Thyroid gland (tissue), 4 donors: ENCODE data around the gene DPP8. TPM values are rescaled to one million over a fixed set of nuclear protein-coding genes. Genes with fewer than 3 reads are reported as not detected.

Source experiments
- DNase-seq, 2 donors: peaks; one replicate each; pipeline ENCODE4 v3.0.0-alpha.2; 2019
- H3K27ac ChIP-seq, 3 donors: fragments of 200-600 bp; sonication (generic); 1 replicate in 2 of 3; 2 replicates in 1 of 3; pipeline ENCODE4 v1.5.1; 2016 to 2019; ENCODE audit warnings: mild to moderate bottlenecking in 1 of 3, moderate library complexity in 1 of 3
- H3K27me3 ChIP-seq: fragments of 200-600 bp; sonication (generic); one replicate; pipeline ENCODE4 v1.5.1; 2019
- H3K36me3 ChIP-seq, 2 donors: fragments of 200-600 bp; sonication (generic); one replicate each; pipeline ENCODE4 v1.5.1; 2016 to 2019
- H3K4me1 ChIP-seq, 2 donors: fragments of 200-600 bp; sonication (generic); one replicate each; pipeline ENCODE4 v1.5.1; 2017 to 2019
- H3K4me3 ChIP-seq, 3 donors: fragments of 200-600 bp; sonication (generic); replicated peaks in 1 of 3; 1 replicate in 2 of 3; 2 replicates in 1 of 3; pipeline ENCODE4 v1.5.1; 2016; ENCODE audit warnings: mild to moderate bottlenecking in 1 of 3
- H3K9me3 ChIP-seq: fragments of 200-600 bp; sonication (generic); one replicate; pipeline ENCODE4 v1.5.1; 2017
- CTCF ChIP-seq, 6 experiments: fragments of 200-600 bp in 3 of 6; fragments of 450-650 bp in 3 of 6; sonication (generic) in 3 of 6; IDR thresholded peaks; one replicate each; pipeline ENCODE4 v1.5.1; 2016 to 2019; ENCODE audit warnings: antibody characterized with exemption in 6 of 6, mild to moderate bottlenecking in 2 of 6, inconsistent platforms in 1 of 6, moderate library complexity in 1 of 6
- POLR2A ChIP-seq, 2 donors: fragments of 450-650 bp; IDR thresholded peaks; one replicate each; pipeline ENCODE4 v1.6.1; 2017; ENCODE audit warnings: antibody characterized with exemption in 2 of 2, mild to moderate bottlenecking in 2 of 2, moderate library complexity in 1 of 2
- WGBS, 2 donors: methylation state at CpG; one replicate each; pipeline ENCODE4 v1.1.5; 2017; 5-methylcytosine and 5-hydroxymethylcytosine counted together
- intact Hi-C: fragments of 100-400 bp; cut with DNase I; formaldehyde crosslinking; loops from one replicate; pipeline ENCODE4 v1.15.1; 2023
- total RNA-seq, 4 donors: library from RNA; depleted of rRNA; stranded (reverse); fragments of >200 nt; gene quantifications; one replicate each; pipeline ENCODE4 v1.2.3, GENCODE V29; 2016

DPP8 gene
- total RNA-seq, 4 donors from 2014 or later = 44.8 to 53.5 (median 52.3) TPM

GRCh38 chr15:65408324-65409035 is 109.0 kb downstream of the DPP8 start:
- intact Hi-C loops = loop anchor here (10.0 kb wide), 1 partner anchor 176 kb away; no protein-coding TSS in a partner anchor
- TF ChIP-seq CTCF (IDR thresholded peaks at IDR 0.05) (no peak), POLR2A (IDR thresholded peaks at IDR 0.05) (no peak)

GRCh38 chr15:65406424-65407000 is 111.0 kb downstream of the DPP8 start:
- no peaks in the 10 kb centered on the region for H3K9me3 ChIP-seq
- H3K27me3 ChIP-seq = no peaks in the 10 kb centered on the region
- H3K4me3 ChIP-seq = no peak overlapping the region
- no peaks in the 10 kb centered on the region for H3K36me3 ChIP-seq
- H3K27ac ChIP-seq = peak overlapping the region in 1 of 3 donors; percentile 79
- 84 to 89% methylated on average over 10 of the region's 10 CpGs for WGBS, 2 donors
- DNase-seq = no peak
- intact Hi-C loops = loop anchor here (10.0 kb wide), 1 partner anchor 178 kb away; no protein-coding TSS in a partner anchor
- H3K4me1 ChIP-seq = peaks cover 35 to 40% of the 10 kb centered on the region in 2 donors
- no peak for TF ChIP-seq POLR2A (IDR thresholded peaks at IDR 0.05)
- TF ChIP-seq CTCF (IDR thresholded peaks at IDR 0.05) = no peak

More at GRCh38 chr15:65408324-65409035, 109.0 kb downstream of the DPP8 start:
- 23 to 25% methylated on average over 7 of the region's 7 CpGs for WGBS, 2 donors
- Histone ChIP-seq H3K27me3 (no peaks in the 10 kb centered on the region), H3K36me3 (no peaks in the 10 kb centered on the region), H3K4me1 (peaks cover 31 to 35% of the 10 kb centered on the region in 2 donors), H3K27ac (peak overlapping the region; percentile 56 to 91 (median 79)), H3K9me3 (no peaks in the 10 kb centered on the region), H3K4me3 (no peak overlapping the region)
- peak; percentile 90 to 91 for DNase-seq

GRCh38 chr15:65405791-65406423 is 111.6 kb downstream of the DPP8 start:
- no peak for TF ChIP-seq POLR2A (IDR thresholded peaks at IDR 0.05)
- TF ChIP-seq CTCF (IDR thresholded peaks at IDR 0.05) = no peak
- no peak overlapping the region for H3K27ac ChIP-seq
- H3K36me3 ChIP-seq = no peaks in the 10 kb centered on the region
- H3K9me3 ChIP-seq = no peaks in the 10 kb centered on the region
- no peaks in the 10 kb centered on the region for H3K27me3 ChIP-seq
- no peak overlapping the region for H3K4me3 ChIP-seq
- 84 to 87% methylated on average over 7 of the region's 7 CpGs for WGBS, 2 donors
- intact Hi-C loops = loop anchor here (10.0 kb wide), 1 partner anchor 179 kb away; no protein-coding TSS in a partner anchor
- no peak for DNase-seq
- H3K4me1 ChIP-seq = peaks cover 41 to 46% of the 10 kb centered on the region in 2 donors

DNA sequence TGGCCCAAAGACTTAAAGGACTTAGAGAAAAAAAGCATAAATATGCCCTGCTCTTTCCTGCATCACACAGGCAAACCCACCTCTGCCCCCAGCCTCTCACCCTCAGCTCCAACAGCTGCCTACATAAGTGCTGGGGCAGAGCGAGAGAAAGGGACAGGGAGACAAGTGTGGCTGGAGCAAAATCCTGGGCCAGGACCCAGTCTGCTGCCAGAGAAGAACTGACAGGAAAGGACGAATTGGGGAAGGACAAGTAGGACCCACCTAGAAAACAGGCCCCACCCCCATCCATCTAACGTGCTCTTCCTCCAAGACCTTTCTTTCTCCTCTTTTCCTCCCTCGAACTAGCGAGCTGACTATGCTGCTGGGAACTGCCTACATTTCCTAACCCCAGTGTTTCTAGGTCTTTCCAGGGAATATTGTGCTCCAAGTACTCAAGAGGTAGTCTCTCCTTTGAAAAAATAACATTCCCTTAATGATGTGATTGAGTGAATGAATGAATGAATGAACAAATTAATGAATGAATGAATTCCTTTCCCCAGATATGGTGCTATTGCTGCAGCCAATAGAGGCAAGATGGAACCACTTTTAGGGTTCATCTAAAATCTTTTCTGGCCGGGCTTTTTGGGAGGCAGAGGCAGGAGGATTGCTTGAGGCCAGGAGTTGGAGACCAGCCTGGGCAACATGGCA is 113.2 kb downstream of the DPP8 start:
- no peak for DNase-seq
- WGBS, 2 donors = 74 to 91% methylated on average over 6 of the region's 6 CpGs
- H3K4me3 ChIP-seq = no peak overlapping the region
- TF ChIP-seq POLR2A (IDR thresholded peaks at IDR 0.05) (no peak), CTCF (IDR thresholded peaks at IDR 0.05) (no peak)
- no peak overlapping the region for H3K27ac ChIP-seq
- intact Hi-C loops = loop anchor here (10.0 kb wide), 1 partner anchor 180 kb away; no protein-coding TSS in a partner anchor
- H3K27me3 ChIP-seq = no peaks in the 10 kb centered on the region
- no peaks in the 10 kb centered on the region for H3K9me3 ChIP-seq
- peaks cover 30 to 35% of the 10 kb centered on the region in 2 donors for H3K4me1 ChIP-seq
- no peaks in the 10 kb centered on the region for H3K36me3 ChIP-seq
